ENCODE measurements around the gene GARRE1. TPM values are rescaled to one million over a fixed set of nuclear protein-coding genes. Genes with fewer than 3 reads are reported as not detected.

Gene GARRE1
- total RNA-seq, 4 donors from 2014 or later, result 16.7 to 27.8 (median 22.7) TPM

- Histone ChIP-seq H3K4me1 (peaks cover 0 to 7% (median 3%) of the 10 kb centered on the region in 4 donors), H3K4me3 (no peak overlapping the region), H3K9me3 (no peaks in the 10 kb centered on the region), H3K36me3 (peaks cover 0 to 29% (median 14%) of the 10 kb centered on the region in 4 donors), H3K27ac (no peak overlapping the region), H3K27me3 (no peaks in the 10 kb centered on the region)
- no peak for TF ChIP-seq CTCF (IDR thresholded peaks at IDR 0.05)
- no peak for TF ChIP-seq POLR2AphosphoS5 (IDR thresholded peaks at IDR 0.05)
- TF ChIP-seq POLR2A (IDR thresholded peaks at IDR 0.05), result no peak
- no peak for TF ChIP-seq EP300 (IDR thresholded peaks at IDR 0.05; ENCODE audit: low read depth)
- in situ Hi-C loops (cut with MboI; ENCODE audit: low pct_ligation_motif_present in 1 of 4, low pct_unique_long_range_greater_than_20kb in 1 of 4, low sequenced_read_pairs in 3 of 4) (loop anchor here in 3 of 4 donors (10.0 to 25.0 kb wide), 2 partner anchors 109 to 116 kb away; no protein-coding TSS in a partner anchor), intact Hi-C loops (cut with DNase I; ENCODE audit: low total_unique reads) (no loop called here)
- 92 to 96% methylated on average over 3 of the region's 3 CpGs for WGBS, 2 donors (ENCODE audit: low coverage in 1 of 2)
- DNase-seq, result no peak
Measured at GRCh38 chr19:34228762-34229161, 25.6 kb upstream of the GARRE1 start.

GRCh38 chr19:34229721-34230120 lies 24.6 kb upstream of the GARRE1 start:
- H3K4me1 ChIP-seq, result peaks cover 0 to 7% (median 3%) of the 10 kb centered on the region in 4 donors
- in situ Hi-C loops (cut with MboI; ENCODE audit: low pct_ligation_motif_present in 1 of 4, low pct_unique_long_range_greater_than_20kb in 1 of 4, low sequenced_read_pairs in 3 of 4), result loop anchor here in 3 of 4 donors (10.0 to 25.0 kb wide), 2 partner anchors 108 to 115 kb away; no protein-coding TSS in a partner anchor
- H3K4me3 ChIP-seq, result no peak overlapping the region
- H3K36me3 ChIP-seq, result peaks cover 0 to 28% (median 12%) of the 10 kb centered on the region in 4 donors
- H3K27me3 ChIP-seq, result no peaks in the 10 kb centered on the region
- no peak for DNase-seq
- WGBS, 2 donors (ENCODE audit: low coverage in 1 of 2), result 86 to 93% methylated on average over 1 to 4 of the region's 4 CpGs
- H3K9me3 ChIP-seq, result no peaks in the 10 kb centered on the region
- intact Hi-C loops (cut with DNase I; ENCODE audit: low total_unique reads), result no loop called here
- TF ChIP-seq POLR2AphosphoS5 (IDR thresholded peaks at IDR 0.05) (no peak), POLR2A (IDR thresholded peaks at IDR 0.05) (no peak), EP300 (IDR thresholded peaks at IDR 0.05; ENCODE audit: low read depth) (no peak), CTCF (IDR thresholded peaks at IDR 0.05) (no peak)
- H3K27ac ChIP-seq, result no peak overlapping the region

GRCh38 chr19:34230820-34231219 lies 23.5 kb upstream of the GARRE1 start:
- Histone ChIP-seq H3K9me3 (no peaks in the 10 kb centered on the region), H3K27ac (no peak overlapping the region), H3K27me3 (no peaks in the 10 kb centered on the region), H3K4me1 (peaks cover 0 to 7% (median 3%) of the 10 kb centered on the region in 4 donors), H3K4me3 (no peak overlapping the region), H3K36me3 (peaks cover 0 to 18% (median 8%) of the 10 kb centered on the region in 4 donors)
- intact Hi-C loops (cut with DNase I; ENCODE audit: low total_unique reads), result no loop called here
- no peak for DNase-seq
- WGBS, 2 donors (ENCODE audit: low coverage in 1 of 2), result 93 to 100% methylated on average over 2 to 10 of the region's 10 CpGs
- no peak for TF ChIP-seq POLR2AphosphoS5 (IDR thresholded peaks at IDR 0.05)
- no peak for TF ChIP-seq CTCF (IDR thresholded peaks at IDR 0.05)
- TF ChIP-seq POLR2A (IDR thresholded peaks at IDR 0.05), result no peak
- TF ChIP-seq EP300 (IDR thresholded peaks at IDR 0.05; ENCODE audit: low read depth), result no peak
- in situ Hi-C loops (cut with MboI; ENCODE audit: low pct_ligation_motif_present in 1 of 4, low pct_unique_long_range_greater_than_20kb in 1 of 4, low sequenced_read_pairs in 3 of 4), result loop anchor here in 2 of 4 donors (25.0 kb wide), 1 partner anchor 106 kb away; no protein-coding TSS in a partner anchor

GRCh38 chr19:34231439-34231838 lies 22.9 kb upstream of the GARRE1 start:
- Histone ChIP-seq H3K36me3 (peaks cover 0 to 18% (median 8%) of the 10 kb centered on the region in 4 donors), H3K9me3 (no peaks in the 10 kb centered on the region), H3K4me3 (no peak overlapping the region), H3K27me3 (no peaks in the 10 kb centered on the region), H3K4me1 (peaks cover 0 to 13% (median 8%) of the 10 kb centered on the region in 4 donors), H3K27ac (no peak overlapping the region)
- TF ChIP-seq EP300 (IDR thresholded peaks at IDR 0.05; ENCODE audit: low read depth) (no peak), CTCF (IDR thresholded peaks at IDR 0.05) (no peak), POLR2A (IDR thresholded peaks at IDR 0.05) (no peak), POLR2AphosphoS5 (IDR thresholded peaks at IDR 0.05) (no peak)
- WGBS, 2 donors (ENCODE audit: low coverage in 1 of 2), result 81 to 93% methylated on average over 3 to 4 of the region's 4 CpGs
- no peak for DNase-seq
- intact Hi-C loops (cut with DNase I; ENCODE audit: low total_unique reads), result no loop called here
- in situ Hi-C loops (cut with MboI; ENCODE audit: low pct_ligation_motif_present in 1 of 4, low pct_unique_long_range_greater_than_20kb in 1 of 4, low sequenced_read_pairs in 3 of 4), result loop anchor here in 2 of 4 donors (25.0 kb wide), 1 partner anchor 106 kb away; no protein-coding TSS in a partner anchor

Measured in transverse colon (tissue), 4 donors.